ENCODE data around the gene SWAP70.

SWAP70 gene

DNA sequence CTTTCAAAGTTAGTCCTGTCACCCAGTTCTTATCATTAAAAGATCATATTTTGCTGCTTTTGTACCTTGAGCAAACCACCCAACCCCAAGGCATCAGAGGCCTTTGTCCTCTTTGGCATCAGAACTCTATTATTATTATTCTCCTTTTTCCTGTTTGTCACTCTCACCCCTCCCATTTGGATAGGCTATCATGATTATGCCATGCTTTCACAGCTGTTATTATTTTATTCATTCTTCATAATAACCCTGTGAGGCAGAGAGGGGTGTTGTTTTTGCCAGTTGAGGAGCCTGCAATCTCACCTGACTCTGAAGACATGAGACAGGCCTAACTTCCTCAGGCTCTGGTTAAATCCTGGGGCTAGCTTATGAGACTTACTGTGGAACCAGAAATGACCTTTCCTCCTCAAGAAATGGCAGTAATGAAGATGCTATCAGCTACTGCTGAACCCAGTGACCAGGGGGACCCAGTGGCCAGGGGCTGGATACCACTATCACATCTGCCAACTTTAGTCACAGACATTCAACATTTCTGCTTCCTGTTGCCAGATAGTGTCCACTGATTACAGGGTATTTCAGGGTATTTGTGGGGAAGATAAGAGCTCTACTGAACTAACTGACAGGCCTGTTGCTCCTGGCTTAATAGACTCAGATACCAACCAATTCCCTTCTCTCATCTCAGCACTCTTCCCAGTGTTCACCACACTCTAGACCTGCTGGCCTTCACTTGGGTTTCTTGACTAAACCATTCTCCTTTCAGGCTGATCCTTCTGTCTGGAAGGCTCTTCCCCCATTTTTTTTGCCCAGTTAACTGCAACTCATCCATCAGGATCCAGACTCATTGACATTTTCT is 11.8 kb upstream of the SWAP70 start:
- no peak for DNase-seq

GRCh38 chr11:9653871-9654270 is 10.0 kb upstream of the SWAP70 start:
- no peak for DNase-seq

DNA sequence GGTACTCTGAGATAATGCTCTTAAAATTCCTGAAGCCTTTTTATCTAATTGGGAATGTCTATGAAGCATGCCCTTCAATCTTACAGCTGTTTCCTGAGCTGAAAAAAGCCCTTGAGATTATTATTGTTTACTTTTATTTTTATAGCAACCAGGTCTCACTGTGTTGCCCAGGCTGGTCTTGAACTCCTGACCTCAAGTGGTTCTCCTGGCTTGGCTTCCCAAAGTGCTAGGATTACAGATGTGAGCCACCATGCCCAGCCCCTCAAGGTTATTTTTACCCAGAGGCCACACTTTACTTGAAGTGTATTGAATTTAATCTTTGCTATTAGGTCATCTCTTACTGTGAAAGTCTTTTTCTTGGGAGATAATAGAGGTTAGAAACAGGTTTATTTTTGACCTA is 7.0 kb upstream of the SWAP70 start:
- no peak for DNase-seq

GRCh38 chr11:9657531-9657930 is 6.3 kb upstream of the SWAP70 start:
- DNase-seq: no peak

DNA sequence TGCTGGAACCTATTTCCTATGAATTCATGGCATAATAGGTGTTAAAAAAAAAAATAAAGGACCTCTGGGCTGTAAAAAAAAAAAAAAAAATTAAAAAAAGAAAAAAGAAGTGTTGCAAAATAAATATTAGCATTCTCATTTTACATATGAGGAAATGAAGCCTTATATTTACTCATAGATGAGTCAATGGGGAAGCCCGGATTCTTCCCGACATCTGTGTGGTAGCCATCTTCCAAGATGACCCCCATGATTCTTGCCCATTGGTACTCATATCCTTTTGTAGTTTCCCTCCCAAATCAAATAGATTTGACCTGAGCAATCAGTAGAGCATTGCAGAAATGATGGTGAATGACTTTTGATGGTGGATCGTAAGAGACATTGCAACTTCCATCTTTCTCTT is 3.0 kb upstream of the SWAP70 start:
- DNase-seq: no peak

GRCh38 chr11:9662273-9662672 is 1.6 kb upstream of the SWAP70 start:
- no peak for DNase-seq

DNA sequence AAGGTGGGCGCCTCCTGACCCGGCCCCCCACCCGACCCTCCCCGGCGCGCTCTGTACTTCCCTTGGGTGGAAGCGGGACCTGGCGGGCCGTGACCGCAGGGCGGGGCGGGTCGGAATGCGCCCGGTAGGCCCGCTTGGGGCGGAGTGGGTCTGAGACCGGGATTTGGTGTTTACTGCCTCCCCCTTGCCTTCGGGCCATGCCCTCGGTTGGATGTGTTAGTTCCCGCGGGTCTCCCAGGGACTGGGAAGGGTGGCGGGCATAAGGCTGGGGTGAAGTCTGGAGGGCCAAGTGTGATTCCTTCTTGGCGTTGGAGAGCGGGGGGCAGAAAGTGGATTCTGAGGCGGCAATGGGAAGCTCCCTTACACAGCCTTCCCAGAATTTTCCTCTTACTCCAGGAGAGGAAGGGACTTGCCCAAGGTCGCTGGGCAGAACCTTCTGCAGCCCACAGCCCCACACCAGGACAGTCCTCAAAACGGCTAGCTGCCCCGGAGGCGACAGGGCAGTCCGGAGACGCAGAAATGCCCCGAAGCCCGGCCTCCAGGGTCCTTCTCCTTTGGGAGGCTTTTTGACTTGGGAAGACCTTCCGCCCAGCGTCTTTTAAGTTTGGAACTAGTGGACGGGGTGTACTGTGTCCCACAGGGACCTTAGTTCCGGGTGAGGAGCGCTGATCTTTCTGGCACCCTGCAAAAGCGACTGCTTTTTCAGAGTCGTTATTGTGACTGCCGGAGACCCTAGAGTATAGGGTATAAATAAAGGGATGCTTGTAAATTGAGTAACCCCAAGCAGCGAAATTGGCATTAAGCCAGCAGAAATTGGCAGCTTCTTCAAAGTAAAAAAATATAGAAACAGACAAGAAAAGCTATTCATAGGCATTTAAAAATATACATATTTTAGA is 647 bp downstream of the SWAP70 start:
- DNase-seq: no peak

GRCh38 chr11:9665749-9666148 is 1.9 kb downstream of the SWAP70 start:
- DNase-seq: no peak

DNA sequence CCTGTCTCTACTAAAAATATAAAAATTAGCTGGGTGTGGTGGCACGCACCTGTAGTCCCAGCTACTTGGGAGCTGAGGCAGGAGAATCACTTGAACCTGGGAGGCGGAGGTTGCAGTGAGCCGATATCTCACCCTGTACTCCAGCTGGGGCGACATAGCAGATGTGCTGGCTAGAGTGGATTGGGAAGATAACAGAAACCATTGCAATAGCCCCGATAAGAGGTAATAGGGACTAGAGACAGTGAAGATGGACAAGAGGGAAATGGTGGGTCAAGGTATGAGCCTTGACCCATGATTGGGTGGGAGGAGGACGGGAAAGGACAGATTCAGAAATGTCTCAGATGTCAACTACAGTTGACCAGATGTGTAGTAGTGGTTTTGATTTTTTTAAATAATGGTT is 6.1 kb downstream of the SWAP70 start:
- no peak for DNase-seq

DNA sequence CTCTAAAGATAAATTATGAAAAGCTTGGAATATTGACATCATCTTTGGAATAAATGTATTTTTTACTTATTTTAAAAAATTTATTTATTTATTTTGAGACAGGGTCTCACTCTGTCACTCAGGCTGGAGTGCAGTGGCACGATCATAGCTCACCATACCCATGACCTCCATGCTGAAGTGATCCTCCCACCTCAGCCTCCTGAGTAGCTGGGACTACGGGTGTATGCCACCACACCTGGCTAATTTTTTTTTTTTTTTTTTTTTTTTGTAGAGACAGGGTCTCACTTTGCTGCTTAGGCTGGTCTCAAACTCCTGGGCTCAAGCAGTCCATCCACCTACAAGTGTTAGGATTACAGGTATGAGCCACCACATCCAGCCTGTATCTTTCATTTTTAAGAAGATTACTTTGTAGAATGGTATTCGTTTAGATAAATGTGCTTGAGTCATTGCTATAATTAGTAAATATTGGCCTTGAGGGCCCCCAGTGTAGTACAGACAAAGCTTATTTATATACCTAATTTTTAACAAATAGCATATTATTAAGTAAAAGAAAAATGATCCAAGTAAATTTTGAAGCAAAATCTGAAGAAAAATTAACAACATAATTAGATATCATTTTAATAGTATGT is 8.5 kb downstream of the SWAP70 start:
- no peak for DNase-seq

DNA sequence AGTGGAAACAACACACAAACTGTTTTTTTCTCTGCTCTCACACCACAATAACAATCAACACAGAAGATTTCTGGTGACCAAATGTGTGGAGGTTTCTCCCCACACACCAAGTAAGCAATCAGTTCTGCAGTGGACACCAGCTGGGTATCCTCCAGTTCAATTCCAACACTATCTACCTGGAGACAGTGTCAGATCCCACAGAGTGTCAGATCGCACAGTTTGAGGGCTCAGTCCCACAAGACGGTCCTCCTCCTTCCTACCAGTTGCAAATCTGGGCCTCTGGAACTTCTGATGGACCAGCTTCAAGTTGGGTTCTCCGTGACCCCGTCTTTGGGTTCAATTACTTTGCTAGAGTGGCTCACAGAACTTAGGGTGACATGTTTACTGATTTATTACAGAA is 9.0 kb downstream of the SWAP70 start:
- DNase-seq: no peak

GRCh38 chr11:9675691-9676090 is 11.8 kb downstream of the SWAP70 start:
- no peak for DNase-seq

DNA sequence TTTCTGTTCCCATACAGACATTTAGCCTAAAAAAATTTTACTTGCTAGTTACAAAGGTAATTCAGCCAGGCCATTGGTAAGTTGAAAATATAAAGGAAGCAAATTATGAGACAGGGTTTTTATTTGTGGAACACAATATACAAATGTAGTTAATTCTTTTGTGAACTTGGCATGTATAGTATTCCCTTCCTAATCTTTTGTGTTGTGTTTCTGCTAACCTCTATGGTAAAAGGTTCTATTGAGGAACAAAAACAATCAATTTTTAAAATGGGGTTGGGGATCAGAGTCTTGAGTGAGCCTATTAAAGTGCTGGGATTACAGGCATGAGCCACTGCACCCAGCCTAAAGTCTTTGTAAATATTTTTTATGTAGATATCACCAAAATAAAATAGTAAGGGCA is 14.1 kb downstream of the SWAP70 start:
- DNase-seq: no peak

DNA sequence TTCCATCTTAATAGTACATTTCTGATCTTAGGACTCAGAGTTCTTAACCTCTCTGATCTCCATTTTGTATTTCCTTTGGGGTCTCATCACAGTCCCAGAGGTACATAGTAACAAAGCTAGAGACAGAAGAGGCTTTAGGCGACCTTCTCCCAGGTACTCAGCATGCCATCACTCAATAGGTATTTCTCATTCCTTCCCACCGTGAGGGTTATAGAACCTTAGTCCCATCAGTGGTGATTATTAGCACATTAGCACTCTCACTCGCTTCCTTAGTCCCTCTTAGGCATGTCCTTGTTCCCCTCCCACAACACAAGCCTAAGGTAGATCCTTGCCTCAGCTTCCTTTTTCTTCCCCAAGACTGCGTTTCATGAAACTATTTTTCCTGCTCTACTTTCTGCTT is 14.7 kb downstream of the SWAP70 start:
- DNase-seq: no peak

DNA sequence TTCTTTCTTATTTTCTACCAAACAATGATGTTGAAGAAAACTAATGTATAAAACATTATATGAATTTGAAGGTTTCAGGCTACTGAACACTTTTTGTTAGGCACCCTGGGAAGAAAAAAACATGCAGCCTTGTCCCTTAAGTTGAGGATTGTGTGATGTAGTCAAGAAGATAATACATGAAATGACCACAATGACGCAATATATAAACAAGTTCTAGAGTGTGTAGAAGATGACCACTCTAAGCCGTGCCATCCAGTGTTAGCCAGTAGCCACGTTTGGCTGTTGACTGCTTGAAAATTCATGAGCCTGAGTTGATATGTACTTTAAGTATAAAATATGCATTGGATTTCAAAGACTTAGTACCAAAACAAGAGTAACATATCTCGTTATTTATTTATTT is 16.2 kb downstream of the SWAP70 start:
- no peak for DNase-seq

- DNase-seq: no peak
These were observed 17.9 kb downstream of the SWAP70 start for GRCh38 chr11:9681583-9682372.

DNA sequence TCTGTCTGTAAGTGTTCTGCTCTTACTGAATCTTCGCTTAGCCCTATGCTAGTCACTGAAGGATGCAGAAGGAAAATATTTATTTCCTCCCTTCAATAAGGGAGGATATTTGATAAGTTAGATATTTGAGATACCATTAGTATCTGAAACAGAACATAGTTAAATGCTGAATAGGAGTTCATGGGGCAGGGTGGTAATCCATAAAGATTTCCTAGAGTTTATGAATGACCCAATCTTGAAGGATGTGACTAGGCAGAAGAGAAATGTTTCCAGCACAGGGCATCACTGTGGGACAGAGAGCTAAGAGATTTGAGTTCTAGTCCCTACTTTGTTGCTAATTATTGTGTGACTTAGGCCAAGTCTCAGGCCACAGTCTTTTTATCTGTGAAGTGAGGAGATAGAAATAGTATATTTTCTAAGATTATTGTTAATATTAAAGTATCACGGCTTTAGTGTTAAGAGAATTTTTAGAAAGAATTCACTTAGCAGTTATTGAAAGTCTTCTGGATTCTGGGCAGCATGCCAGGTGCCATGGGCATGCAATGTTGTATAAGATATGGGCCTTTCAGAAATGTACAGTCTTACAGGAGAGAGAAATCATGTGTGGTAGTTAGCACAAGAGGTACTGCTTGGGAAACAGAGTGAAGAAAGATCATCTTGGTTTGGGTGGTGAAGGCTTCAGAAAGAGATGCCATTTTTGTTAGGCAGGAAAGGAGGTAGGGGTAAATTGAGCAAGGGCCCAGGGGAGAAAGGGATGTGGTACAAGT is 24.0 kb downstream of the SWAP70 start:
- no peak for DNase-seq

- DNase-seq: no peak
These were observed 25.0 kb downstream of the SWAP70 start for GRCh38 chr11:9688716-9689511.

- no peak for DNase-seq
These were observed 25.8 kb downstream of the SWAP70 start for GRCh38 chr11:9689721-9690120.

- no peak for DNase-seq
These were observed 28.0 kb downstream of the SWAP70 start for GRCh38 chr11:9691865-9692264.

DNA sequence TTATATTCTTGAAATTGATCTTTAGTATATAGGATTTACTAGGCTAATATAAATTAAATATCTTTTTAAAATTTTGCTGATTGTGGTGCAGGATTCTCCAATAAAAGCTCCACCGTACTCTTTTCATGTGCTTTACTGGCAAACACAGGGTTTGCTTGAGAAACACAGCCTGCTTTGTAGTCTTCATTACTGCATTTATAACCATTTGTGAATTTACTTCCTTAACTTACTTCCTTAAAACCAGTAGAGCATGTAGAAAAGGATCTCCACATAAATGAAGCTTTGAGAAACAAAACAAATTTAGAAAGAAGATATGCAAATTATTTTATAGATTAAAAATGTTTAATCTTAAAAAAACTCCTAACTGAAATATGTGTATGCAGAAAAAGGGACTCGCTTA is 28.8 kb downstream of the SWAP70 start:
- DNase-seq: no peak
